Hypothalamus (tissue), 51 donors: ENCODE measurements around the gene MNT.

Source experiments
- DNase-seq, 51 donors: peaks; one replicate each; lab custom pipeline; 2025; lab: John Stamatoyannopoulos, UW

The MNT gene

DNA sequence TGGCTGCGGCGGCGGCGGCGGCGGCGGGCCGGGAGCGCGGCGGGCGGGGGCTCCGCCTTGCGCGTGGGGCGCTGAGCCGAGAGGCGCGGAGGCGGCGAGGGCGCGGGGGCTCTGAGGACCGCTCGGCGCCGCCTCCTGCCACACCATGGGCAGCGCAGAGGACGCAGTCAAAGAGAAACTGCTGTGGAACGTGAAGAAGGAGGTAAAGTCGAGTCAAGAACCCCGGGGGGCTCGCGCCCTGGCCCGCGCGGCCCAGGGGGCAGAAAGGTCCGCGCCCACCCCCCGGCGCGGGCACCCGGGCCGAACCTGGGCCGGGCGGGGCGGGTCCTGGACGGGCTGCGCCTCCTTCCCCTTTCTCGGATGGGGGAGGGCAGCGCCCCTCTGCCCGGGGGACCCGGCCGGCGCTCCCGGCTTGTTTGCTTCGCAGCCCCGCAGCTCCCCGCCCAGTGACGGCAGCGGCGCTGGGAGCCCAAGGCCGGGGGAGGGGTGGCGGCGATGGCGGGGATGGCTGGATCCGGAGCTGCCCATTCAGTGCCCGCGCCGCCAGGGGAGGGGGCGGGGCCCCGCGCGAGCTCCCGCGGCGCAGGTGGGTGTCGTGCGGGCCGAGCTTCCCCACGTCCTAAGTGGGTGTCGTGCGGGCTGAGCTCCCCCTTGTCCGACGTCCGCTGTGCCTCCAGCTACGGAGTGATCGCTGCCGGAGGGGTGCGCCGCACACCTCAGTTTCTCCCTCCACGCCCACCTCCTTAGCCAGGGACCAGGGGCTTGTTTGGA, 63.1 kb downstream of the MNT start:
- DNase-seq = peak in 38 of 51 donors; percentile 10 to 72 (median 48)

GRCh38 chr17:2336852-2337543, 63.9 kb downstream of the MNT start, which contains the start of gene SGSM2:
TSS of gene SGSM2 (plus strand) at chr17:2337501. CDS start at chr17:2337689, 188 bp downstream.
- peak in 42 of 51 donors; percentile 4 to 78 (median 50) for DNase-seq

GRCh38 chr17:2336215-2336851, 64.5 kb downstream of the MNT start, which contains the start of gene TSR1:
TSS of gene TSR1 (minus strand) at chr17:2336457. CDS start at chr17:2336427, 30 bp downstream.
- DNase-seq = peak; percentile 31 to 95 (median 85)

DNA sequence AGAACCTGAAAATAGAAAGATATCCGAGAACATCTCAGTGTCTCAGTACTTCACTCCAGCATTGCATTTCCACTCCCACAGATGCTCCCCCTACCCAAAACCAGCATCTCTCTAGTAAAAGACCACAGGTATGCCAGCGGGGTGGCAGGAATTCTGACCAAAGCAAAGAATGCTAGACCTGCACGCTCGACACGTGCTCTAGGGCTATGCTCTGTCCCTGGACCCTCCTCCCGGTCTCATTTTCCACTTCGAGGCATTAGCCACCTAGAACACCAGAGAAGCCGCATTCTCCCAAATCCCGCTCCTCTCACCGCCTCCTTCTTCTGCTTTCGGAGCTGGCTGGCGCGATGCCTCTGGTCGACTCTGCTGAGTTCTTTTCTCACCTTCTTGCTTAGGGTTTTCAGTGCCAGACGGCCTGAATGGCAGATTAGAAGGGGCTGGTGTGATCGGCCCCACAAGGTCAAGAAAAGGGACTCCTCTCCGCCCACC, 65.1 kb downstream of the MNT start:
- peak in 1 of 51 donors; percentile 67 for DNase-seq
